Ishikawa (cell line): ENCODE results near the gene ARSK.

Experiments
- EGR1 ChIP-seq: IDR thresholded peaks from 2 replicates; pipeline ENCODE4 v1.6.1; 2012
- EP300 ChIP-seq: IDR thresholded peaks from 2 replicates; pipeline ENCODE4 v1.6.1; 2012; ENCODE audit warnings: borderline replicate concordance
- FOXM1 ChIP-seq: IDR thresholded peaks from 2 replicates; pipeline ENCODE4 v1.6.1; 2012; ENCODE audit warnings: low read depth, borderline replicate concordance
- TAF1 ChIP-seq: IDR thresholded peaks from 2 replicates; pipeline ENCODE4 v1.6.1; 2012; ENCODE audit warnings: low read depth, mild to moderate bottlenecking
- TCF12 ChIP-seq: IDR thresholded peaks from 2 replicates; pipeline ENCODE4 v1.6.1; 2012; ENCODE audit warnings: low read depth
- TF ChIP-seq, protein P1 (sequence below): IDR thresholded peaks from 2 replicates; pipeline ENCODE4 v1.6.1; 2012
- TF ChIP-seq, protein P2 (sequence below): IDR thresholded peaks from 2 replicates; pipeline ENCODE4 v1.6.1; 2012; ENCODE audit warnings: low read depth, mild to moderate bottlenecking

DNA sequence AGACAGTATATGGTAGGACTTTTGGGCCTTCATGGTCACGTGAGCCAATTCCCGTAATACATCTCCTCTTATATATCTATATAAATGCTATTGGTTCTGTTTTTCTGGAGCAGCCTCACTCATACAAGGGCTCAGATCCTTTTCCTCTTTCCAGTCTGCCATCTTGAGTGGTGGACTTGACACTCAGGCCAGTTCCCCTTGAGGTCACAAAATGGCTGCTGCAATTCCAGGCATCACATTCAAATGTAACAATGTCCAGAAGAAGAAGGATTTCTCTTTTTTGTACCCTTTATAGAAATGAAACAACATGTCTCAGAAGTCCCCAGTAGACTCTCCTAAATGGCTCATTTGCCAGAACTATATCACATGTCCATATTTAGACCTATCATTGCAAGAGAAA, 69.5 kb downstream of the ARSK start:
- TF ChIP-seq, protein P1, sequence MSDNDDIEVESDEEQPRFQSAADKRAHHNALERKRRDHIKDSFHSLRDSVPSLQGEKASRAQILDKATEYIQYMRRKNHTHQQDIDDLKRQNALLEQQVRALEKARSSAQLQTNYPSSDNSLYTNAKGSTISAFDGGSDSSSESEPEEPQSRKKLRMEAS: no peak
- TF ChIP-seq FOXM1: no peak
- no peak for TF ChIP-seq TAF1
- TF ChIP-seq, protein P2, sequence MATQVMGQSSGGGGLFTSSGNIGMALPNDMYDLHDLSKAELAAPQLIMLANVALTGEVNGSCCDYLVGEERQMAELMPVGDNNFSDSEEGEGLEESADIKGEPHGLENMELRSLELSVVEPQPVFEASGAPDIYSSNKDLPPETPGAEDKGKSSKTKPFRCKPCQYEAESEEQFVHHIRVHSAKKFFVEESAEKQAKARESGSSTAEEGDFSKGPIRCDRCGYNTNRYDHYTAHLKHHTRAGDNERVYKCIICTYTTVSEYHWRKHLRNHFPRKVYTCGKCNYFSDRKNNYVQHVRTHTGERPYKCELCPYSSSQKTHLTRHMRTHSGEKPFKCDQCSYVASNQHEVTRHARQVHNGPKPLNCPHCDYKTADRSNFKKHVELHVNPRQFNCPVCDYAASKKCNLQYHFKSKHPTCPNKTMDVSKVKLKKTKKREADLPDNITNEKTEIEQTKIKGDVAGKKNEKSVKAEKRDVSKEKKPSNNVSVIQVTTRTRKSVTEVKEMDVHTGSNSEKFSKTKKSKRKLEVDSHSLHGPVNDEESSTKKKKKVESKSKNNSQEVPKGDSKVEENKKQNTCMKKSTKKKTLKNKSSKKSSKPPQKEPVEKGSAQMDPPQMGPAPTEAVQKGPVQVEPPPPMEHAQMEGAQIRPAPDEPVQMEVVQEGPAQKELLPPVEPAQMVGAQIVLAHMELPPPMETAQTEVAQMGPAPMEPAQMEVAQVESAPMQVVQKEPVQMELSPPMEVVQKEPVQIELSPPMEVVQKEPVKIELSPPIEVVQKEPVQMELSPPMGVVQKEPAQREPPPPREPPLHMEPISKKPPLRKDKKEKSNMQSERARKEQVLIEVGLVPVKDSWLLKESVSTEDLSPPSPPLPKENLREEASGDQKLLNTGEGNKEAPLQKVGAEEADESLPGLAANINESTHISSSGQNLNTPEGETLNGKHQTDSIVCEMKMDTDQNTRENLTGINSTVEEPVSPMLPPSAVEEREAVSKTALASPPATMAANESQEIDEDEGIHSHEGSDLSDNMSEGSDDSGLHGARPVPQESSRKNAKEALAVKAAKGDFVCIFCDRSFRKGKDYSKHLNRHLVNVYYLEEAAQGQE: no peak
- no peak for TF ChIP-seq EP300
- TF ChIP-seq EGR1: no peak
- no peak for TF ChIP-seq TCF12
